Panc1 (cell line): Measurements from ENCODE around the gene VASN. TPM values are rescaled to one million over a fixed set of nuclear protein-coding genes. Genes with fewer than 3 reads are reported as not detected.

Experiments used
- ATAC-seq: fragments of 200-7000 bp; cut with Tn5 transposase; 2 replicates; pipeline ENCODE4 v1.9.1; 2020; ENCODE audit warnings: mild to moderate bottlenecking, moderate library complexity
- BruUV-seq: library from RNA; stranded (reverse); fragments of 400-500 nt; replicated peaks from 2 replicates; lab custom pipeline; 2021; lab: Mats Ljungman, UMichigan
- CTCF ChIA-PET: fragments of 300-600 bp; sonication (Branson Sonifier 250); formaldehyde crosslinking; loops from one replicate; lab custom pipeline; 2022; ENCODE audit warnings: antibody characterized with exemption; lab: Charles Lee
- POLR2A ChIA-PET: fragments of 300-600 bp; sonication (Branson Sonifier 250); formaldehyde crosslinking; loops from one replicate; lab custom pipeline; 2022; ENCODE audit warnings: antibody characterized with exemption; lab: Charles Lee
- DNase-seq: peaks from one replicate; pipeline ENCODE4 v3.0.0-alpha.2; 2010; ENCODE audit warnings: low read depth, low spot score
- H3K27ac ChIP-seq: 2 replicates; pipeline ENCODE4 v1.5.1; 2011; ENCODE audit warnings: mild to moderate bottlenecking, low read length, inconsistent platforms
- H3K27me3 ChIP-seq: fragments of 200-500 bp; sonication (Bioruptor generic); 2 replicates; pipeline ENCODE4 v1.6.0; 2014; ENCODE audit warnings: low read length, inconsistent platforms; ENCODE audit not compliant: control insufficient read depth, insufficient read depth
- H3K36me3 ChIP-seq: fragments of 200-500 bp; sonication (Bioruptor generic); 2 replicates; pipeline ENCODE4 v1.5.1; 2014; ENCODE audit warnings: inconsistent platforms, mild to moderate bottlenecking, low read length, moderate library complexity; ENCODE audit not compliant: control insufficient read depth, insufficient read depth
- H3K4me1 ChIP-seq: 2 replicates; pipeline ENCODE4 v1.5.1; 2011; ENCODE audit warnings: inconsistent platforms, mild to moderate bottlenecking, low read length, moderate library complexity; ENCODE audit not compliant: control insufficient read depth, insufficient read depth
- H3K4me3 ChIP-seq, 2 experiments: 2 replicates each; pipeline ENCODE4 v1.5.1; 2011 to 2012; ENCODE audit warnings: low read depth in 2 of 2, low read length in 2 of 2, mild to moderate bottlenecking in 2 of 2, inconsistent platforms in 1 of 2, moderate library complexity in 1 of 2
- H3K9me3 ChIP-seq: fragments of 200-500 bp; sonication (Bioruptor generic); 2 replicates; pipeline ENCODE4 v1.5.1; 2014; ENCODE audit warnings: low read depth, mild to moderate bottlenecking, inconsistent platforms, low read length, moderate library complexity; ENCODE audit not compliant: control insufficient read depth, insufficient read depth
- CTCF ChIP-seq: fragments of 450-650 bp; IDR thresholded peaks from 2 replicates; pipeline ENCODE4 v1.5.1; 2017; ENCODE audit warnings: mild to moderate bottlenecking
- POLR2AphosphoS5 ChIP-seq: IDR thresholded peaks from 2 replicates; pipeline ENCODE4 v1.6.1; 2012; ENCODE audit warnings: mild to moderate bottlenecking, low read depth, low read length, moderate library complexity
- REST ChIP-seq, 2 experiments: IDR thresholded peaks; 2 replicates each; pipeline ENCODE4 v1.6.1; 2011 to 2012; ENCODE audit warnings: low read depth in 2 of 2, control low read depth in 1 of 2, low read length in 1 of 2, mild to moderate bottlenecking in 1 of 2, moderate library complexity in 1 of 2; ENCODE audit not compliant: insufficient read depth in 1 of 2
- SIN3A ChIP-seq: IDR thresholded peaks from 2 replicates; pipeline ENCODE4 v1.6.1; 2012; ENCODE audit warnings: low read depth, mild to moderate bottlenecking, low read length, moderate library complexity, borderline replicate concordance; ENCODE audit not compliant: insufficient read depth
- TCF7L2 ChIP-seq: IDR thresholded peaks from 2 replicates; pipeline ENCODE4 v1.6.1; 2011; ENCODE audit warnings: mild to moderate bottlenecking, low read depth, low read length, inconsistent platforms
- in situ Hi-C: cut with HindIII; loops from 2 replicates; pipeline ENCODE4 v1.10.0; 2016; ENCODE audit warnings: low sequenced_read_pairs, low pct_unique_long_range_greater_than_20kb
- intact Hi-C: fragments of 100-400 bp; cut with micrococcal nuclease; formaldehyde crosslinking; loops from one replicate; pipeline ENCODE4 v1.10.0; 2022; ENCODE audit not compliant: unreplicated experiment
- total RNA-seq: library from RNA; stranded (reverse); gene quantifications from one replicate; pipeline ENCODE4 v1.2.1, GENCODE V29; 2021; ENCODE audit not compliant: unreplicated experiment

The VASN gene
- total RNA-seq, 1 experiment from 2014 or later, result 33.5 TPM

GRCh38 chr16:4328782-4329775 is 42.6 kb upstream of the VASN start:
- peaks cover 62% of the 10 kb centered on the region for H3K4me1 ChIP-seq
- peak overlapping the region in 1 of 2 experiments; percentile 34; a peak in 1 of 4 replicates for H3K4me3 ChIP-seq
- no peak for DNase-seq
- ChIA-PET POLR2A (interaction anchor here (0.9 to 1.0 kb wide), 2 partner anchors 8 to 19 kb away, joined by 3 to 13 read pairs; no protein-coding TSS in a partner anchor), CTCF (interaction anchor here (1.0 to 2.0 kb wide), 3 partner anchors 39 to 75 kb away, joined by 5 to 7 read pairs (median 5); no protein-coding TSS in a partner anchor)
- intact Hi-C loops, result no loop called here
- in situ Hi-C loops, result no loop called here
- H3K27ac ChIP-seq, result peak overlapping the region; percentile 79
- no peaks in the 10 kb centered on the region for H3K27me3 ChIP-seq
- H3K36me3 ChIP-seq, result peaks cover 2% of the 10 kb centered on the region; the same call in 1 of the 2 replicates
- no TSS peak for BruUV-seq
- no peak; the same call in 1 of the 2 replicates for ATAC-seq
- H3K9me3 ChIP-seq, result no peaks in the 10 kb centered on the region
- TF ChIP-seq CTCF, result no peak
- TF ChIP-seq SIN3A, result no peak
- TF ChIP-seq REST (IDR thresholded peaks at IDR 0.05; ENCODE audit: insufficient read depth in 1 of 2, low read depth in 2 of 2, low read length in 1 of 2), result no peak
- no peak for TF ChIP-seq TCF7L2
- TF ChIP-seq POLR2AphosphoS5, result no peak

GRCh38 chr16:4330277-4330874 is 41.3 kb upstream of the VASN start:
- in situ Hi-C loops, result no loop called here
- no peaks in the 10 kb centered on the region for H3K9me3 ChIP-seq
- BruUV-seq, result TSS peak; percentile 37
- POLR2A ChIA-PET, result no interaction called here
- TF ChIP-seq REST (IDR thresholded peaks at IDR 0.05; ENCODE audit: insufficient read depth in 1 of 2, low read depth in 2 of 2, low read length in 1 of 2) (no peak), CTCF (peak; percentile 98), SIN3A (no peak)
- CTCF ChIA-PET, result interaction anchor here (0.8 to 1.3 kb wide), 4 partner anchors 40 to 76 kb away, joined by 3 to 7 read pairs (median 5); no protein-coding TSS in a partner anchor
- H3K4me1 ChIP-seq, result peaks cover 49% of the 10 kb centered on the region
- DNase-seq (no peak), ATAC-seq (peak; percentile 83)
- intact Hi-C loops, result loop anchor here (1.0 kb wide), 1 partner anchor 42 kb away; no protein-coding TSS in a partner anchor
- peaks cover 2% of the 10 kb centered on the region; the same call in 1 of the 2 replicates for H3K36me3 ChIP-seq
- H3K4me3 ChIP-seq, result no peak overlapping the region
- peak overlapping the region; percentile 79 for H3K27ac ChIP-seq
- no peaks in the 10 kb centered on the region for H3K27me3 ChIP-seq
